SK-N-SH (cell line): ENCODE results near the gene TANGO6. TPM values are rescaled to one million over a fixed set of nuclear protein-coding genes. Genes with fewer than 3 reads are reported as not detected.

ENCODE experiments used
- CTCF ChIA-PET: fragments of 300-600, 350-600 bp; formaldehyde crosslinking; extraction: SDS; loops from one replicate; lab custom pipeline; 2021; lab: Yijun Ruan, JAX
- POLR2A ChIA-PET: fragments of 350-600 bp; sonication (Branson Sonifier 250); formaldehyde crosslinking; extraction: SDS; loops from one replicate; lab custom pipeline; 2020; ENCODE audit warnings: antibody characterized with exemption, inconsistent platforms; lab: Yijun Ruan, JAX
- DNase-seq: peaks from one replicate; pipeline ENCODE4 v3.0.0; 2012
- H2AFZ ChIP-seq: fragments of 200-600 bp; sonication (generic); 2 replicates; pipeline ENCODE4 v1.8.1; 2016; ENCODE audit warnings: antibody characterized with exemption, mild to moderate bottlenecking, low read depth
- H3F3A ChIP-seq: fragments of 200-600 bp; sonication (generic); replicated peaks from 2 replicates; pipeline ENCODE3; 2016; ENCODE audit warnings: antibody characterized with exemption, mild to moderate bottlenecking; ENCODE audit not compliant: insufficient read depth
- H3K27ac ChIP-seq, 2 experiments: fragments of 200-500 bp in 1 of 2; fragments of 200-600 bp in 1 of 2; sonication (Bioruptor generic) in 1 of 2; sonication (generic), shearing (Covaris generic) in 1 of 2; 2 replicates each; pipeline versions ENCODE4 v1.5.1 to v1.6.1; 2014 to 2016; ENCODE audit warnings: low read depth in 2 of 2, inconsistent platforms in 1 of 2, low read length in 1 of 2, mild to moderate bottlenecking in 1 of 2, mixed read lengths in 1 of 2
- H3K27me3 ChIP-seq: fragments of 200-600 bp; sonication (generic), shearing (Covaris generic); 2 replicates; pipeline ENCODE4 v1.6.1; 2016; ENCODE audit warnings: mixed run types; ENCODE audit not compliant: insufficient read depth
- H3K36me3 ChIP-seq, 2 experiments: fragments of 200-500 bp in 1 of 2; fragments of 200-600 bp in 1 of 2; sonication (Bioruptor generic) in 1 of 2; sonication (generic) in 1 of 2; replicated peaks in 1 of 2; 2 replicates each; pipeline versions ENCODE3 to v1.5.1; 2014 to 2016; ENCODE audit warnings: low read length in 1 of 2, mild to moderate bottlenecking in 1 of 2; ENCODE audit not compliant: insufficient read depth in 2 of 2, control insufficient read depth in 1 of 2
- H3K4me1 ChIP-seq, 2 experiments: fragments of 200-500 bp in 1 of 2; fragments of 200-600 bp in 1 of 2; sonication (Bioruptor generic) in 1 of 2; sonication (generic), shearing (Covaris generic) in 1 of 2; 2 replicates each; pipeline versions ENCODE4 v1.5.1 to v1.6.1; 2014 to 2016; ENCODE audit warnings: low read depth in 1 of 2, low read length in 1 of 2, mixed run types in 1 of 2; ENCODE audit not compliant: insufficient read depth in 2 of 2, control insufficient read depth in 1 of 2
- H3K4me2 ChIP-seq: fragments of 200-600 bp; sonication (generic), shearing (Covaris generic); 2 replicates; pipeline ENCODE4 v1.6.1; 2017; ENCODE audit warnings: mixed run types
- H3K4me3 ChIP-seq, 2 experiments: fragments of 200-500 bp in 1 of 2; fragments of 200-600 bp in 1 of 2; sonication (Bioruptor generic) in 1 of 2; sonication (generic), shearing (Covaris generic) in 1 of 2; 2 replicates each; pipeline versions ENCODE4 v1.5.1 to v1.8.1; 2014 to 2016; ENCODE audit warnings: low read depth in 2 of 2, inconsistent platforms in 1 of 2, low read length in 1 of 2, mild to moderate bottlenecking in 1 of 2, mixed read lengths in 1 of 2, moderate library complexity in 1 of 2
- H3K79me2 ChIP-seq: fragments of 200-600 bp; sonication (generic); 2 replicates; pipeline ENCODE4 v1.8.1; 2017; ENCODE audit warnings: mild to moderate bottlenecking; ENCODE audit not compliant: insufficient read depth
- H3K9ac ChIP-seq: fragments of 200-600 bp; sonication (generic); 2 replicates; pipeline ENCODE4 v1.6.1; 2017; ENCODE audit warnings: mixed run types
- H3K9me2 ChIP-seq: fragments of 200-600 bp; sonication (generic); 2 replicates; pipeline ENCODE4 v1.6.1; 2017; ENCODE audit warnings: mixed run types
- H3K9me3 ChIP-seq: fragments of 200-600 bp; sonication (generic); 2 replicates; pipeline ENCODE4 v1.6.1; 2017; ENCODE audit warnings: mixed run types, mild to moderate bottlenecking, moderate library complexity
- H4K20me1 ChIP-seq: fragments of 200-600 bp; sonication (generic); 2 replicates; pipeline ENCODE4 v1.6.1; 2017; ENCODE audit warnings: mild to moderate bottlenecking, mixed run types; ENCODE audit not compliant: insufficient read depth
- EZH2phosphoT487 ChIP-seq: fragments of 200-600 bp; sonication (generic); IDR thresholded peaks from 2 replicates; pipeline ENCODE4 v1.6.1; 2017; ENCODE audit warnings: low read depth, mixed run types, mild to moderate bottlenecking, antibody characterized with exemption, moderate library complexity, borderline replicate concordance
- FOXJ3 ChIP-seq: sonication (generic); formaldehyde crosslinking; IDR thresholded peaks from 2 replicates; pipeline ENCODE4 v1.5.1; 2020; ENCODE audit warnings: mild to moderate bottlenecking, missing genetic modification reagents
- GABPA ChIP-seq: IDR thresholded peaks from 2 replicates; pipeline ENCODE4 v1.4.0; 2012; ENCODE audit warnings: low read depth, mild to moderate bottlenecking
- IRF3 ChIP-seq: fragments of 150-350 bp; IDR thresholded peaks from 2 replicates; pipeline ENCODE4 v1.6.1; 2016; ENCODE audit warnings: mild to moderate bottlenecking, low read depth, low read length
- MAX ChIP-seq: IDR thresholded peaks from 2 replicates; pipeline ENCODE4 v1.4.0; 2012; ENCODE audit warnings: low read depth
- MXI1 ChIP-seq: IDR thresholded peaks from 2 replicates; pipeline ENCODE4 v1.6.1; 2012; ENCODE audit warnings: mild to moderate bottlenecking, low read depth, low read length, improper control_type of control experiment
- NRF1 ChIP-seq: IDR thresholded peaks from 2 replicates; pipeline ENCODE4 v1.6.1; 2012; ENCODE audit warnings: low read depth, mild to moderate bottlenecking, low read length
- POLR2AphosphoS5 ChIP-seq: IDR thresholded peaks from 2 replicates; pipeline ENCODE4 v1.6.1; 2012; ENCODE audit warnings: low read depth, low read length
- RCOR1 ChIP-seq: fragments of 150-350 bp; IDR thresholded peaks from 2 replicates; pipeline ENCODE4 v1.6.1; 2017; ENCODE audit warnings: antibody characterized with exemption, low read length
- RXRA ChIP-seq: IDR thresholded peaks from 2 replicates; pipeline ENCODE4 v1.4.0; 2012; ENCODE audit warnings: low read depth, mild to moderate bottlenecking, borderline replicate concordance
- WGBS: methylation state at CpG from one replicate; pipeline ENCODE4 v1.1.6; 2017; ENCODE audit warnings: low lambda C conversion rate; 5-methylcytosine and 5-hydroxymethylcytosine counted together
- polyA plus RNA-seq, 3 experiments: library from polyadenylated mRNA; depleted of rRNA; stranded (reverse); fragments of >200 nt; gene quantifications; 2 replicates each; pipeline ENCODE4 v1.2.3, GENCODE V29; 2012

TANGO6 gene
- polyA plus RNA-seq, 1 of the 3 experiments (the other 2 are of a cell fraction) = 5.5 TPM

GRCh38 chr16:68954911-68955635 is 111.7 kb downstream of the TANGO6 start:
- H3K27me3 ChIP-seq = no peaks in the 10 kb centered on the region
- peaks cover 4 to 6% of the 10 kb centered on the region in 2 experiments; a peak in 3 of 4 replicates for H3K4me1 ChIP-seq
- DNase-seq = peak; percentile 66
- peak overlapping the region; percentile 53; the same call in 1 of the 2 replicates for H2AFZ ChIP-seq
- peak; percentile 52; the same call in 1 of the 2 replicates for TF ChIP-seq MXI1
- TF ChIP-seq NRF1 = no peak
- H3F3A ChIP-seq = peaks cover 3% of the 10 kb centered on the region
- ChIA-PET POLR2A (no interaction called here), CTCF (interaction anchor here (0.6 to 0.8 kb wide), 2 partner anchors 12 to 15 kb away, joined by 3 read pairs; no protein-coding TSS in a partner anchor)
- H3K36me3 ChIP-seq = peaks cover 0 to 6% of the 10 kb centered on the region in 2 experiments
- H3K27ac ChIP-seq = no peak overlapping the region; a peak in 1 of 4 replicates
- H4K20me1 ChIP-seq = no peaks in the 10 kb centered on the region
- H3K4me3 ChIP-seq = no peak overlapping the region
- H3K4me2 ChIP-seq = no peak overlapping the region
- H3K9me2 ChIP-seq = no peaks in the 10 kb centered on the region
- H3K9me3 ChIP-seq = no peaks in the 10 kb centered on the region
- H3K79me2 ChIP-seq = no peaks in the 10 kb centered on the region
- 30% methylated on average over 8 of the region's 8 CpGs for WGBS
- no peak overlapping the region for H3K9ac ChIP-seq

DNA sequence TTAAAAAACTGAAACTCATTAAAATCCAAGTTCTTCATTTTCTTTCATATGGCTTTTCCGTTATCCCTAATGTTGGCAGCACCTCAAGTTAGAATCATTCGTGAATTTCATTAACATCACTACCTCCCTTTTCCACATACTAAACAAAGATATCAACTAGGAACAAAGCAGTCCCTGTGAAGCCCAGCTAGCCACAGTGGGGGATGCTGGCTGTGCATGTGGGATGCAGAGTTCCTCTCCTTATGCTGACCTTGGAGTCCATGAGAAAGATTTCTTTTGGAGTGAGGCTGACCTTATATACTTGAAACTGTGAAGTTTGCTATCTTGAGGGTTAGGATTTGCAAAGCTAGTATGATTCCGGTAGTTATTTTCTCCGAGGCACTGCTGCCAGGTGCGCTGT is 117.6 kb downstream of the TANGO6 start:
- no peak overlapping the region for H3K9ac ChIP-seq
- H3K4me3 ChIP-seq = no peak overlapping the region
- no peak overlapping the region for H3K4me2 ChIP-seq
- CTCF ChIA-PET = interaction anchor here (0.7 to 1.6 kb wide), 2 partner anchors 10 to 163 kb away, joined by 3 to 5 read pairs; no protein-coding TSS in a partner anchor
- TF ChIP-seq MAX (no peak), GABPA (no peak), RXRA (no peak), EZH2phosphoT487 (no peak), IRF3 (no peak), POLR2AphosphoS5 (no peak), RCOR1 (no peak), FOXJ3 (CRISPR knock-in tag) (no peak)
- TF ChIP-seq, all 33 proteins: peak for 0
- Histone ChIP-seq H3F3A (no peaks in the 10 kb centered on the region), H3K9me2 (no peaks in the 10 kb centered on the region), H4K20me1 (no peaks in the 10 kb centered on the region), H3K36me3 (no peaks in the 10 kb centered on the region), H3K4me1 (no peaks in the 10 kb centered on the region), H3K9me3 (no peaks in the 10 kb centered on the region), H3K27ac (no peak overlapping the region), H3K27me3 (no peaks in the 10 kb centered on the region), H2AFZ (no peak overlapping the region), H3K79me2 (no peaks in the 10 kb centered on the region)
- POLR2A ChIA-PET = no interaction called here
- WGBS = 96% methylated on average over 5 of the region's 5 CpGs
- DNase-seq = no peak
